ENCODE data around the gene PGAP3.
A peak's percentile ranks its signal among the peaks of the same experiment; 100 is the strongest.

PGAP3 gene

DNA sequence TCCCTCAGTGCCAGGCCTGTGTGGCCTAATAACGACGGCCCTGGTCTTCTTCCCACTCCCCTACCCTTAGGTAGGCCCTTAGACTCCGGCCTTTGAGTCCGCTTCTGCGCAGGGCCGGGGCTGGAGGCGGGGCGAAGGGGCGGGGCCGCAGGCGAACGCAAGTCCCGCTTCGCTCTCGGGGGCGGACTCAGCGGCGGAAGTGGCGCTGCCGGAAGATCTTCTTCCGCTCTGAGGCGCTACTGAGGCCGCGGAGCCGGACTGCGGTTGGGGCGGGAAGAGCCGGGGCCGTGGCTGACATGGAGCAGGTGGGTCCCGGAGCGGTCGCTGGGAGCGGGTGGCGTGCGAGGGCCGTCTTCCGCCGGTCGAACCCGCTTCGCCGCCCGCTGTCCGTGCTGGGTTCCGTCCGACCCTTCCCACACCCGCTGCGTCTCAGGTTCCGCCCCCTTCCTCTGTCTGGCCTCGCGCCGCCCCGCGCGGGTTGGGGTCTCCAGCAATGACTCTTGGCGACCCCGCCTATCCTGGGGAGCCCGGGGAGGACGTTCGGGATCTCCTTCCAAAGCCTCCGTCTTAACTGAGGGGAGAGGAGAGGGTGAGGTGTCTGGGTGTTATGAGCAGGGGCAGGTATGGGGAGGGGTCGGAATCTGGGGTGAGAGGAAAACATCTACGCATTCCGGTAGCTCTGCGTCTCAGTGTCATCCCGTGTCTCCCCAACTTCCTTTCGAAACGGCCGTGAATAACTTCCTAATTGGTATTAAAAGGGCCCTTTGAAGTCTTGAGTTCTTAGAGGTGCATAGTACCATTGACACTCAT is 50.7 kb downstream of the PGAP3 start, which contains the start of gene STARD3 (continued):
- no peak for TF ChIP-seq ZNF350 (tag by site-specific recombination; IDR thresholded peaks at IDR 0.05)
- no peak for TF ChIP-seq TCF7L2 (IDR thresholded peaks at IDR 0.05; ENCODE audit: borderline replicate concordance, low read depth, low read length)
- TF ChIP-seq ZNF513 (tag by site-specific recombination; IDR thresholded peaks at IDR 0.05) = no peak
- TF ChIP-seq ZNF311 (tag by site-specific recombination; IDR thresholded peaks at IDR 0.05; ENCODE audit: borderline replicate concordance) = no peak
- TF ChIP-seq ZNF776 (tag by site-specific recombination; IDR thresholded peaks at IDR 0.05; ENCODE audit: borderline replicate concordance) = no peak
- no peak for TF ChIP-seq BCL6B (tag by site-specific recombination; IDR thresholded peaks at IDR 0.05)
- TF ChIP-seq ZNF223 (tag by site-specific recombination; IDR thresholded peaks at IDR 0.05) = no peak
- peak; percentile 35; the same call in 1 of the 2 replicates for TF ChIP-seq ZBTB8A (tag by site-specific recombination; IDR thresholded peaks at IDR 0.05)
- TF ChIP-seq, protein P1, sequence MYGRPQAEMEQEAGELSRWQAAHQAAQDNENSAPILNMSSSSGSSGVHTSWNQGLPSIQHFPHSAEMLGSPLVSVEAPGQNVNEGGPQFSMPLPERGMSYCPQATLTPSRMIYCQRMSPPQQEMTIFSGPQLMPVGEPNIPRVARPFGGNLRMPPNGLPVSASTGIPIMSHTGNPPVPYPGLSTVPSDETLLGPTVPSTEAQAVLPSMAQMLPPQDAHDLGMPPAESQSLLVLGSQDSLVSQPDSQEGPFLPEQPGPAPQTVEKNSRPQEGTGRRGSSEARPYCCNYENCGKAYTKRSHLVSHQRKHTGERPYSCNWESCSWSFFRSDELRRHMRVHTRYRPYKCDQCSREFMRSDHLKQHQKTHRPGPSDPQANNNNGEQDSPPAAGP (tag by site-specific recombination; IDR thresholded peaks at IDR 0.05) = peak; percentile 85
- TF ChIP-seq ZNF266 (tag by site-specific recombination; IDR thresholded peaks at IDR 0.05; ENCODE audit: low read depth) = no peak
- no peak for TF ChIP-seq ZSCAN18 (tag by site-specific recombination; IDR thresholded peaks at IDR 0.05)
- no peak for TF ChIP-seq ZNF174 (tag by site-specific recombination; IDR thresholded peaks at IDR 0.05)
- peak; percentile 91 for TF ChIP-seq ZSCAN5A (tag by site-specific recombination; IDR thresholded peaks at IDR 0.05)
- no peak; the same call in 1 of the 2 replicates for TF ChIP-seq ZNF140 (tag by site-specific recombination; IDR thresholded peaks at IDR 0.05)
- TF ChIP-seq, protein P2, sequence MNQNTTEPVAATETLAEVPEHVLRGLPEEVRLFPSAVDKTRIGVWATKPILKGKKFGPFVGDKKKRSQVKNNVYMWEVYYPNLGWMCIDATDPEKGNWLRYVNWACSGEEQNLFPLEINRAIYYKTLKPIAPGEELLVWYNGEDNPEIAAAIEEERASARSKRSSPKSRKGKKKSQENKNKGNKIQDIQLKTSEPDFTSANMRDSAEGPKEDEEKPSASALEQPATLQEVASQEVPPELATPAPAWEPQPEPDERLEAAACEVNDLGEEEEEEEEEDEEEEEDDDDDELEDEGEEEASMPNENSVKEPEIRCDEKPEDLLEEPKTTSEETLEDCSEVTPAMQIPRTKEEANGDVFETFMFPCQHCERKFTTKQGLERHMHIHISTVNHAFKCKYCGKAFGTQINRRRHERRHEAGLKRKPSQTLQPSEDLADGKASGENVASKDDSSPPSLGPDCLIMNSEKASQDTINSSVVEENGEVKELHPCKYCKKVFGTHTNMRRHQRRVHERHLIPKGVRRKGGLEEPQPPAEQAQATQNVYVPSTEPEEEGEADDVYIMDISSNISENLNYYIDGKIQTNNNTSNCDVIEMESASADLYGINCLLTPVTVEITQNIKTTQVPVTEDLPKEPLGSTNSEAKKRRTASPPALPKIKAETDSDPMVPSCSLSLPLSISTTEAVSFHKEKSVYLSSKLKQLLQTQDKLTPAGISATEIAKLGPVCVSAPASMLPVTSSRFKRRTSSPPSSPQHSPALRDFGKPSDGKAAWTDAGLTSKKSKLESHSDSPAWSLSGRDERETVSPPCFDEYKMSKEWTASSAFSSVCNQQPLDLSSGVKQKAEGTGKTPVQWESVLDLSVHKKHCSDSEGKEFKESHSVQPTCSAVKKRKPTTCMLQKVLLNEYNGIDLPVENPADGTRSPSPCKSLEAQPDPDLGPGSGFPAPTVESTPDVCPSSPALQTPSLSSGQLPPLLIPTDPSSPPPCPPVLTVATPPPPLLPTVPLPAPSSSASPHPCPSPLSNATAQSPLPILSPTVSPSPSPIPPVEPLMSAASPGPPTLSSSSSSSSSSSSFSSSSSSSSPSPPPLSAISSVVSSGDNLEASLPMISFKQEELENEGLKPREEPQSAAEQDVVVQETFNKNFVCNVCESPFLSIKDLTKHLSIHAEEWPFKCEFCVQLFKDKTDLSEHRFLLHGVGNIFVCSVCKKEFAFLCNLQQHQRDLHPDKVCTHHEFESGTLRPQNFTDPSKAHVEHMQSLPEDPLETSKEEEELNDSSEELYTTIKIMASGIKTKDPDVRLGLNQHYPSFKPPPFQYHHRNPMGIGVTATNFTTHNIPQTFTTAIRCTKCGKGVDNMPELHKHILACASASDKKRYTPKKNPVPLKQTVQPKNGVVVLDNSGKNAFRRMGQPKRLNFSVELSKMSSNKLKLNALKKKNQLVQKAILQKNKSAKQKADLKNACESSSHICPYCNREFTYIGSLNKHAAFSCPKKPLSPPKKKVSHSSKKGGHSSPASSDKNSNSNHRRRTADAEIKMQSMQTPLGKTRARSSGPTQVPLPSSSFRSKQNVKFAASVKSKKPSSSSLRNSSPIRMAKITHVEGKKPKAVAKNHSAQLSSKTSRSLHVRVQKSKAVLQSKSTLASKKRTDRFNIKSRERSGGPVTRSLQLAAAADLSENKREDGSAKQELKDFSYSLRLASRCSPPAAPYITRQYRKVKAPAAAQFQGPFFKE (tag by site-specific recombination; IDR thresholded peaks at IDR 0.05; ENCODE audit: borderline replicate concordance) = no peak
- no peak for TF ChIP-seq ZNF664 (tag by site-specific recombination; IDR thresholded peaks at IDR 0.05)
- no peak for TF ChIP-seq ZNF18 (tag by site-specific recombination; IDR thresholded peaks at IDR 0.05)
- no peak for TF ChIP-seq ZNF830 (tag by site-specific recombination; IDR thresholded peaks at IDR 0.05; ENCODE audit: low read depth)
- no peak for TF ChIP-seq ZNF302 (tag by site-specific recombination; IDR thresholded peaks at IDR 0.05; ENCODE audit: low read depth)
- TF ChIP-seq HOXA7 (CRISPR knock-in tag; IDR thresholded peaks at IDR 0.05; ENCODE audit: borderline replicate concordance) = no peak
- peak; percentile 94 for TF ChIP-seq ZXDB (tag by site-specific recombination; IDR thresholded peaks at IDR 0.05)
- no peak for TF ChIP-seq ZNF549 (tag by site-specific recombination; IDR thresholded peaks at IDR 0.05)
- TF ChIP-seq ZNF112 (tag by site-specific recombination; IDR thresholded peaks at IDR 0.05) = no peak
- no peak for TF ChIP-seq ZNF155 (tag by site-specific recombination; IDR thresholded peaks at IDR 0.05)
- no peak for TF ChIP-seq ZNF292 (tag by site-specific recombination; IDR thresholded peaks at IDR 0.05; ENCODE audit: borderline replicate concordance, low read depth)

All from HEK293 (cell line).